SK-N-SH (cell line): ENCODE data around the gene GPC5. TPM values are rescaled to one million over a fixed set of nuclear protein-coding genes. Genes with fewer than 3 reads are reported as not detected.

Source experiments
- CTCF ChIA-PET: fragments of 300-600, 350-600 bp; formaldehyde crosslinking; extraction: SDS; loops from one replicate; lab custom pipeline; 2021; lab: Yijun Ruan, JAX
- POLR2A ChIA-PET: fragments of 350-600 bp; sonication (Branson Sonifier 250); formaldehyde crosslinking; extraction: SDS; loops from one replicate; lab custom pipeline; 2020; ENCODE audit warnings: antibody characterized with exemption, inconsistent platforms; lab: Yijun Ruan, JAX
- DNase-seq: peaks from one replicate; pipeline ENCODE4 v3.0.0; 2012
- H2AFZ ChIP-seq: fragments of 200-600 bp; sonication (generic); 2 replicates; pipeline ENCODE4 v1.8.1; 2016; ENCODE audit warnings: antibody characterized with exemption, mild to moderate bottlenecking, low read depth
- H3F3A ChIP-seq: fragments of 200-600 bp; sonication (generic); replicated peaks from 2 replicates; pipeline ENCODE3; 2016; ENCODE audit warnings: antibody characterized with exemption, mild to moderate bottlenecking; ENCODE audit not compliant: insufficient read depth
- H3K27ac ChIP-seq, 2 experiments: fragments of 200-500 bp in 1 of 2; fragments of 200-600 bp in 1 of 2; sonication (Bioruptor generic) in 1 of 2; sonication (generic), shearing (Covaris generic) in 1 of 2; 2 replicates each; pipeline versions ENCODE4 v1.5.1 to v1.6.1; 2014 to 2016; ENCODE audit warnings: low read depth in 2 of 2, inconsistent platforms in 1 of 2, low read length in 1 of 2, mild to moderate bottlenecking in 1 of 2, mixed read lengths in 1 of 2
- H3K27me3 ChIP-seq: fragments of 200-600 bp; sonication (generic), shearing (Covaris generic); 2 replicates; pipeline ENCODE4 v1.6.1; 2016; ENCODE audit warnings: mixed run types; ENCODE audit not compliant: insufficient read depth
- H3K36me3 ChIP-seq, 2 experiments: fragments of 200-500 bp in 1 of 2; fragments of 200-600 bp in 1 of 2; sonication (Bioruptor generic) in 1 of 2; sonication (generic) in 1 of 2; replicated peaks in 1 of 2; 2 replicates each; pipeline versions ENCODE3 to v1.5.1; 2014 to 2016; ENCODE audit warnings: low read length in 1 of 2, mild to moderate bottlenecking in 1 of 2; ENCODE audit not compliant: insufficient read depth in 2 of 2, control insufficient read depth in 1 of 2
- H3K4me1 ChIP-seq, 2 experiments: fragments of 200-500 bp in 1 of 2; fragments of 200-600 bp in 1 of 2; sonication (Bioruptor generic) in 1 of 2; sonication (generic), shearing (Covaris generic) in 1 of 2; 2 replicates each; pipeline versions ENCODE4 v1.5.1 to v1.6.1; 2014 to 2016; ENCODE audit warnings: low read depth in 1 of 2, low read length in 1 of 2, mixed run types in 1 of 2; ENCODE audit not compliant: insufficient read depth in 2 of 2, control insufficient read depth in 1 of 2
- H3K4me2 ChIP-seq: fragments of 200-600 bp; sonication (generic), shearing (Covaris generic); 2 replicates; pipeline ENCODE4 v1.6.1; 2017; ENCODE audit warnings: mixed run types
- H3K4me3 ChIP-seq, 2 experiments: fragments of 200-500 bp in 1 of 2; fragments of 200-600 bp in 1 of 2; sonication (Bioruptor generic) in 1 of 2; sonication (generic), shearing (Covaris generic) in 1 of 2; 2 replicates each; pipeline versions ENCODE4 v1.5.1 to v1.8.1; 2014 to 2016; ENCODE audit warnings: low read depth in 2 of 2, inconsistent platforms in 1 of 2, low read length in 1 of 2, mild to moderate bottlenecking in 1 of 2, mixed read lengths in 1 of 2, moderate library complexity in 1 of 2
- H3K79me2 ChIP-seq: fragments of 200-600 bp; sonication (generic); 2 replicates; pipeline ENCODE4 v1.8.1; 2017; ENCODE audit warnings: mild to moderate bottlenecking; ENCODE audit not compliant: insufficient read depth
- H3K9ac ChIP-seq: fragments of 200-600 bp; sonication (generic); 2 replicates; pipeline ENCODE4 v1.6.1; 2017; ENCODE audit warnings: mixed run types
- H3K9me2 ChIP-seq: fragments of 200-600 bp; sonication (generic); 2 replicates; pipeline ENCODE4 v1.6.1; 2017; ENCODE audit warnings: mixed run types
- H3K9me3 ChIP-seq: fragments of 200-600 bp; sonication (generic); 2 replicates; pipeline ENCODE4 v1.6.1; 2017; ENCODE audit warnings: mixed run types, mild to moderate bottlenecking, moderate library complexity
- H4K20me1 ChIP-seq: fragments of 200-600 bp; sonication (generic); 2 replicates; pipeline ENCODE4 v1.6.1; 2017; ENCODE audit warnings: mild to moderate bottlenecking, mixed run types; ENCODE audit not compliant: insufficient read depth
- CHD2 ChIP-seq: fragments of 150-350 bp; IDR thresholded peaks from 2 replicates; pipeline ENCODE4 v1.6.1; 2018; ENCODE audit warnings: low read length; ENCODE audit not compliant: partially characterized antibody
- ELF1 ChIP-seq: IDR thresholded peaks from 2 replicates; pipeline ENCODE4 v1.4.0; 2012
- FOSL2 ChIP-seq: IDR thresholded peaks from 2 replicates; pipeline ENCODE4 v1.4.0; 2012; ENCODE audit warnings: low read depth, mild to moderate bottlenecking, moderate library complexity, borderline replicate concordance
- FOXJ3 ChIP-seq: sonication (generic); formaldehyde crosslinking; IDR thresholded peaks from 2 replicates; pipeline ENCODE4 v1.5.1; 2020; ENCODE audit warnings: mild to moderate bottlenecking, missing genetic modification reagents
- FOXM1 ChIP-seq: IDR thresholded peaks from 2 replicates; pipeline ENCODE4 v1.4.0; 2012; ENCODE audit warnings: low read depth, mild to moderate bottlenecking
- GABPA ChIP-seq: IDR thresholded peaks from 2 replicates; pipeline ENCODE4 v1.4.0; 2012; ENCODE audit warnings: low read depth, mild to moderate bottlenecking
- GATA2 ChIP-seq: sonication (generic); formaldehyde crosslinking; IDR thresholded peaks from 2 replicates; pipeline ENCODE4 v1.5.0; 2020; ENCODE audit warnings: mild to moderate bottlenecking, missing genetic modification reagents
- MEF2A ChIP-seq: IDR thresholded peaks from 2 replicates; pipeline ENCODE4 v1.4.0; 2012; ENCODE audit warnings: low read depth, borderline replicate concordance
- NRF1 ChIP-seq: IDR thresholded peaks from 2 replicates; pipeline ENCODE4 v1.6.1; 2012; ENCODE audit warnings: low read depth, mild to moderate bottlenecking, low read length
- POLR2AphosphoS5 ChIP-seq: IDR thresholded peaks from 2 replicates; pipeline ENCODE4 v1.6.1; 2012; ENCODE audit warnings: low read depth, low read length
- RAD21 ChIP-seq: IDR thresholded peaks from 2 replicates; pipeline ENCODE4 v1.6.1; 2012; ENCODE audit warnings: mild to moderate bottlenecking, low read length
- RCOR1 ChIP-seq: fragments of 150-350 bp; IDR thresholded peaks from 2 replicates; pipeline ENCODE4 v1.6.1; 2017; ENCODE audit warnings: antibody characterized with exemption, low read length
- RXRA ChIP-seq: IDR thresholded peaks from 2 replicates; pipeline ENCODE4 v1.4.0; 2012; ENCODE audit warnings: low read depth, mild to moderate bottlenecking, borderline replicate concordance
- SIN3A ChIP-seq: IDR thresholded peaks from 2 replicates; pipeline ENCODE4 v1.6.1; 2012; ENCODE audit warnings: low read depth, mild to moderate bottlenecking, low read length, moderate library complexity, borderline replicate concordance
- YY1 ChIP-seq: IDR thresholded peaks from 2 replicates; pipeline ENCODE4 v1.4.0; 2012; ENCODE audit warnings: low read depth, mild to moderate bottlenecking
- WGBS: methylation state at CpG from one replicate; pipeline ENCODE4 v1.1.6; 2017; ENCODE audit warnings: low lambda C conversion rate; 5-methylcytosine and 5-hydroxymethylcytosine counted together
- polyA plus RNA-seq, 3 experiments: library from polyadenylated mRNA; depleted of rRNA; stranded (reverse); fragments of >200 nt; gene quantifications; 2 replicates each; pipeline ENCODE4 v1.2.3, GENCODE V29; 2012
- TF ChIP-seq, protein P1 (sequence below): IDR thresholded peaks from 2 replicates; pipeline ENCODE4 v1.4.0; 2012; ENCODE audit warnings: low read depth, borderline replicate concordance
- TF ChIP-seq, protein P2 (sequence below): IDR thresholded peaks from 2 replicates; pipeline ENCODE4 v1.6.1; 2012; ENCODE audit warnings: mild to moderate bottlenecking, low read depth, low read length, moderate library complexity
- TF ChIP-seq, protein P3 (sequence below): fragments of 200-600 bp; sonication (generic); IDR thresholded peaks from 2 replicates; pipeline ENCODE4 v1.6.1; 2017; ENCODE audit warnings: antibody characterized with exemption, mild to moderate bottlenecking, moderate library complexity
- TF ChIP-seq, protein P4 (sequence below): IDR thresholded peaks from 2 replicates; pipeline ENCODE4 v1.4.0; 2012; ENCODE audit warnings: low read depth, borderline replicate concordance
- TF ChIP-seq, protein P5 (sequence below): fragments of 150-350 bp; IDR thresholded peaks from 2 replicates; pipeline ENCODE4 v1.6.1; 2016; ENCODE audit warnings: mild to moderate bottlenecking, low read depth, low read length

Gene GPC5
- polyA plus RNA-seq, 1 of the 3 experiments (the other 2 are of a cell fraction) = 0.03 TPM

DNA sequence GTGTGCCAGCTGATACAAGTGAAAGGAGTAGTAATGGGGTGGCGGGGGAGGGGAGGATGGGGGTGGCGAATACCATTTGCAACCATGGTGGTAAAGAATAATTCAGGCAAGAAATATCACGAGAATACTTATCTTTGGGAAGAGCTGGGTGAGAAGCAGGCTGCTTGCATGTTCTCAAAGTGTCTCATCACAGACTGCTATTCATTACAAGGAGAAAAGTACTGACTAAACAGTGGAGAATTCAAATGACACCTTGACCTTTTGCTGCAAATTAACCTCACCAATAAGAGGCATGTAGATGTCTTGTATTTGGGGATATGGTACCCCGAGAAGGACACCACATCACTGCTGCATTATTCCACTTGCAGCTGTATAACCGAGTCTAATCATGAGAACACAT, 1242.5 kb downstream of the GPC5 start:
- H3K36me3 ChIP-seq = no peaks in the 10 kb centered on the region
- H2AFZ ChIP-seq = no peak overlapping the region
- no peaks in the 10 kb centered on the region for H4K20me1 ChIP-seq
- no peak overlapping the region for H3K4me2 ChIP-seq
- no peaks in the 10 kb centered on the region for H3K4me1 ChIP-seq
- CTCF ChIA-PET = no interaction called here
- no peaks in the 10 kb centered on the region for H3K9me3 ChIP-seq
- no peaks in the 10 kb centered on the region for H3F3A ChIP-seq
- no peak overlapping the region for H3K4me3 ChIP-seq
- H3K79me2 ChIP-seq = no peaks in the 10 kb centered on the region
- no peaks in the 10 kb centered on the region for H3K27me3 ChIP-seq
- no peak overlapping the region for H3K9ac ChIP-seq
- 39% methylated on average over 5 of the region's 5 CpGs for WGBS
- TF ChIP-seq CHD2 (no peak), SIN3A (no peak), ELF1 (no peak), FOXJ3 (CRISPR knock-in tag) (no peak), FOSL2 (no peak), RXRA (no peak), FOXM1 (no peak), GABPA (no peak), RCOR1 (no peak), POLR2AphosphoS5 (no peak), RAD21 (no peak), MEF2A (no peak), GATA2 (CRISPR knock-in tag) (no peak), NRF1 (no peak), YY1 (no peak)
- TF ChIP-seq, protein P1, sequence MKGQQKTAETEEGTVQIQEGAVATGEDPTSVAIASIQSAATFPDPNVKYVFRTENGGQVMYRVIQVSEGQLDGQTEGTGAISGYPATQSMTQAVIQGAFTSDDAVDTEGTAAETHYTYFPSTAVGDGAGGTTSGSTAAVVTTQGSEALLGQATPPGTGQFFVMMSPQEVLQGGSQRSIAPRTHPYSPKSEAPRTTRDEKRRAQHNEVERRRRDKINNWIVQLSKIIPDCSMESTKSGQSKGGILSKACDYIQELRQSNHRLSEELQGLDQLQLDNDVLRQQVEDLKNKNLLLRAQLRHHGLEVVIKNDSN = no peak
- TF ChIP-seq, protein P2, sequence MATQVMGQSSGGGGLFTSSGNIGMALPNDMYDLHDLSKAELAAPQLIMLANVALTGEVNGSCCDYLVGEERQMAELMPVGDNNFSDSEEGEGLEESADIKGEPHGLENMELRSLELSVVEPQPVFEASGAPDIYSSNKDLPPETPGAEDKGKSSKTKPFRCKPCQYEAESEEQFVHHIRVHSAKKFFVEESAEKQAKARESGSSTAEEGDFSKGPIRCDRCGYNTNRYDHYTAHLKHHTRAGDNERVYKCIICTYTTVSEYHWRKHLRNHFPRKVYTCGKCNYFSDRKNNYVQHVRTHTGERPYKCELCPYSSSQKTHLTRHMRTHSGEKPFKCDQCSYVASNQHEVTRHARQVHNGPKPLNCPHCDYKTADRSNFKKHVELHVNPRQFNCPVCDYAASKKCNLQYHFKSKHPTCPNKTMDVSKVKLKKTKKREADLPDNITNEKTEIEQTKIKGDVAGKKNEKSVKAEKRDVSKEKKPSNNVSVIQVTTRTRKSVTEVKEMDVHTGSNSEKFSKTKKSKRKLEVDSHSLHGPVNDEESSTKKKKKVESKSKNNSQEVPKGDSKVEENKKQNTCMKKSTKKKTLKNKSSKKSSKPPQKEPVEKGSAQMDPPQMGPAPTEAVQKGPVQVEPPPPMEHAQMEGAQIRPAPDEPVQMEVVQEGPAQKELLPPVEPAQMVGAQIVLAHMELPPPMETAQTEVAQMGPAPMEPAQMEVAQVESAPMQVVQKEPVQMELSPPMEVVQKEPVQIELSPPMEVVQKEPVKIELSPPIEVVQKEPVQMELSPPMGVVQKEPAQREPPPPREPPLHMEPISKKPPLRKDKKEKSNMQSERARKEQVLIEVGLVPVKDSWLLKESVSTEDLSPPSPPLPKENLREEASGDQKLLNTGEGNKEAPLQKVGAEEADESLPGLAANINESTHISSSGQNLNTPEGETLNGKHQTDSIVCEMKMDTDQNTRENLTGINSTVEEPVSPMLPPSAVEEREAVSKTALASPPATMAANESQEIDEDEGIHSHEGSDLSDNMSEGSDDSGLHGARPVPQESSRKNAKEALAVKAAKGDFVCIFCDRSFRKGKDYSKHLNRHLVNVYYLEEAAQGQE = no peak
- TF ChIP-seq, protein P3, sequence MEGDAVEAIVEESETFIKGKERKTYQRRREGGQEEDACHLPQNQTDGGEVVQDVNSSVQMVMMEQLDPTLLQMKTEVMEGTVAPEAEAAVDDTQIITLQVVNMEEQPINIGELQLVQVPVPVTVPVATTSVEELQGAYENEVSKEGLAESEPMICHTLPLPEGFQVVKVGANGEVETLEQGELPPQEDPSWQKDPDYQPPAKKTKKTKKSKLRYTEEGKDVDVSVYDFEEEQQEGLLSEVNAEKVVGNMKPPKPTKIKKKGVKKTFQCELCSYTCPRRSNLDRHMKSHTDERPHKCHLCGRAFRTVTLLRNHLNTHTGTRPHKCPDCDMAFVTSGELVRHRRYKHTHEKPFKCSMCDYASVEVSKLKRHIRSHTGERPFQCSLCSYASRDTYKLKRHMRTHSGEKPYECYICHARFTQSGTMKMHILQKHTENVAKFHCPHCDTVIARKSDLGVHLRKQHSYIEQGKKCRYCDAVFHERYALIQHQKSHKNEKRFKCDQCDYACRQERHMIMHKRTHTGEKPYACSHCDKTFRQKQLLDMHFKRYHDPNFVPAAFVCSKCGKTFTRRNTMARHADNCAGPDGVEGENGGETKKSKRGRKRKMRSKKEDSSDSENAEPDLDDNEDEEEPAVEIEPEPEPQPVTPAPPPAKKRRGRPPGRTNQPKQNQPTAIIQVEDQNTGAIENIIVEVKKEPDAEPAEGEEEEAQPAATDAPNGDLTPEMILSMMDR = no peak
- TF ChIP-seq, protein P4, sequence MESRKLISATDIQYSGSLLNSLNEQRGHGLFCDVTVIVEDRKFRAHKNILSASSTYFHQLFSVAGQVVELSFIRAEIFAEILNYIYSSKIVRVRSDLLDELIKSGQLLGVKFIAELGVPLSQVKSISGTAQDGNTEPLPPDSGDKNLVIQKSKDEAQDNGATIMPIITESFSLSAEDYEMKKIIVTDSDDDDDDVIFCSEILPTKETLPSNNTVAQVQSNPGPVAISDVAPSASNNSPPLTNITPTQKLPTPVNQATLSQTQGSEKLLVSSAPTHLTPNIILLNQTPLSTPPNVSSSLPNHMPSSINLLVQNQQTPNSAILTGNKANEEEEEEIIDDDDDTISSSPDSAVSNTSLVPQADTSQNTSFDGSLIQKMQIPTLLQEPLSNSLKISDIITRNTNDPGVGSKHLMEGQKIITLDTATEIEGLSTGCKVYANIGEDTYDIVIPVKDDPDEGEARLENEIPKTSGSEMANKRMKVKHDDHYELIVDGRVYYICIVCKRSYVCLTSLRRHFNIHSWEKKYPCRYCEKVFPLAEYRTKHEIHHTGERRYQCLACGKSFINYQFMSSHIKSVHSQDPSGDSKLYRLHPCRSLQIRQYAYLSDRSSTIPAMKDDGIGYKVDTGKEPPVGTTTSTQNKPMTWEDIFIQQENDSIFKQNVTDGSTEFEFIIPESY = no peak
- TF ChIP-seq, protein P5, sequence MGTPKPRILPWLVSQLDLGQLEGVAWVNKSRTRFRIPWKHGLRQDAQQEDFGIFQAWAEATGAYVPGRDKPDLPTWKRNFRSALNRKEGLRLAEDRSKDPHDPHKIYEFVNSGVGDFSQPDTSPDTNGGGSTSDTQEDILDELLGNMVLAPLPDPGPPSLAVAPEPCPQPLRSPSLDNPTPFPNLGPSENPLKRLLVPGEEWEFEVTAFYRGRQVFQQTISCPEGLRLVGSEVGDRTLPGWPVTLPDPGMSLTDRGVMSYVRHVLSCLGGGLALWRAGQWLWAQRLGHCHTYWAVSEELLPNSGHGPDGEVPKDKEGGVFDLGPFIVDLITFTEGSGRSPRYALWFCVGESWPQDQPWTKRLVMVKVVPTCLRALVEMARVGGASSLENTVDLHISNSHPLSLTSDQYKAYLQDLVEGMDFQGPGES = no peak
- H3K27ac ChIP-seq = no peak overlapping the region
- H3K9me2 ChIP-seq = no peaks in the 10 kb centered on the region
- POLR2A ChIA-PET = no interaction called here
- DNase-seq = no peak
